ENCODE data around the gene LYPLA2. TPM values are rescaled to one million over a fixed set of nuclear protein-coding genes. Genes with fewer than 3 reads are reported as not detected.
A peak's percentile ranks its signal among the peaks of the same experiment; 100 is the strongest.

LYPLA2 gene
- total and polyA plus RNA-seq, 2 donors = 47.2 to 57.7 TPM

- DNase-seq (ENCODE audit: low read depth in 6 of 9, low spot score in 9 of 9) = no peak
- no peak overlapping the region for H3K4me3 ChIP-seq (ENCODE audit: low read length in 2 of 2)
- peak overlapping the region in 1 of 2 donors; percentile 3 for H3K27ac ChIP-seq (ENCODE audit: low read depth in 1 of 2, low read length in 1 of 2)
- WGBS = 89% methylated on average over 17 of the region's 17 CpGs
- no peaks in the 10 kb centered on the region for H3K9me3 ChIP-seq (ENCODE audit: control insufficient read depth in 2 of 2, insufficient read depth in 1 of 2, low read length in 1 of 2)
- H3K4me1 ChIP-seq (ENCODE audit: control insufficient read depth in 2 of 2, insufficient read depth in 2 of 2, low read length in 2 of 2) = peaks cover 14 to 34% of the 10 kb centered on the region in 2 donors
- peaks cover 42 to 50% of the 10 kb centered on the region in 2 donors for H3K36me3 ChIP-seq (ENCODE audit: control insufficient read depth in 2 of 2, insufficient read depth in 2 of 2, low read length in 1 of 2)
- H3K27me3 ChIP-seq (ENCODE audit: control insufficient read depth in 2 of 2, insufficient read depth in 1 of 2, low read length in 1 of 2) = no peaks in the 10 kb centered on the region
These were observed 5.7 kb downstream of the LYPLA2 start for GRCh38 chr1:23796466-23797271.

- Histone ChIP-seq H3K4me3 (ENCODE audit: low read length in 2 of 2) (no peak overlapping the region), H3K36me3 (ENCODE audit: control insufficient read depth in 2 of 2, insufficient read depth in 2 of 2, low read length in 1 of 2) (peaks cover 49 to 50% of the 10 kb centered on the region in 2 donors), H3K27ac (ENCODE audit: low read depth in 1 of 2, low read length in 1 of 2) (no peak overlapping the region), H3K9me3 (ENCODE audit: control insufficient read depth in 2 of 2, insufficient read depth in 1 of 2, low read length in 1 of 2) (no peaks in the 10 kb centered on the region), H3K4me1 (ENCODE audit: control insufficient read depth in 2 of 2, insufficient read depth in 2 of 2, low read length in 2 of 2) (peaks cover 8 to 35% of the 10 kb centered on the region in 2 donors), H3K27me3 (ENCODE audit: control insufficient read depth in 2 of 2, insufficient read depth in 1 of 2, low read length in 1 of 2) (no peaks in the 10 kb centered on the region)
- 95% methylated on average over 20 of the region's 20 CpGs for WGBS
- no peak for DNase-seq (ENCODE audit: low read depth in 6 of 9, low spot score in 9 of 9)
These were observed 6.8 kb downstream of the LYPLA2 start for GRCh38 chr1:23797478-23798448.

GRCh38 chr1:23798662-23799142, 7.8 kb downstream of the LYPLA2 start:
- 95% methylated on average over 12 of the region's 12 CpGs for WGBS
- Histone ChIP-seq H3K27ac (ENCODE audit: low read depth in 1 of 2, low read length in 1 of 2) (no peak overlapping the region), H3K36me3 (ENCODE audit: control insufficient read depth in 2 of 2, insufficient read depth in 2 of 2, low read length in 1 of 2) (peaks cover 45 to 46% of the 10 kb centered on the region in 2 donors), H3K9me3 (ENCODE audit: control insufficient read depth in 2 of 2, insufficient read depth in 1 of 2, low read length in 1 of 2) (no peaks in the 10 kb centered on the region), H3K27me3 (ENCODE audit: control insufficient read depth in 2 of 2, insufficient read depth in 1 of 2, low read length in 1 of 2) (no peaks in the 10 kb centered on the region), H3K4me1 (ENCODE audit: control insufficient read depth in 2 of 2, insufficient read depth in 2 of 2, low read length in 2 of 2) (peaks cover 8 to 26% of the 10 kb centered on the region in 2 donors), H3K4me3 (ENCODE audit: low read length in 2 of 2) (no peak overlapping the region)
- no peak for DNase-seq (ENCODE audit: low read depth in 6 of 9, low spot score in 9 of 9)

- no peaks in the 10 kb centered on the region for H3K27me3 ChIP-seq (ENCODE audit: control insufficient read depth in 2 of 2, insufficient read depth in 1 of 2, low read length in 1 of 2)
- H3K4me1 ChIP-seq (ENCODE audit: control insufficient read depth in 2 of 2, insufficient read depth in 2 of 2, low read length in 2 of 2) = peaks cover 8 to 29% of the 10 kb centered on the region in 2 donors
- no peaks in the 10 kb centered on the region for H3K9me3 ChIP-seq (ENCODE audit: control insufficient read depth in 2 of 2, insufficient read depth in 1 of 2, low read length in 1 of 2)
- H3K36me3 ChIP-seq (ENCODE audit: control insufficient read depth in 2 of 2, insufficient read depth in 2 of 2, low read length in 1 of 2) = peaks cover 45 to 46% of the 10 kb centered on the region in 2 donors
- 91% methylated on average over 7 of the region's 7 CpGs for WGBS
- DNase-seq (ENCODE audit: low read depth in 6 of 9, low spot score in 9 of 9) = no peak
- H3K4me3 ChIP-seq (ENCODE audit: low read length in 2 of 2) = no peak overlapping the region
- H3K27ac ChIP-seq (ENCODE audit: low read depth in 1 of 2, low read length in 1 of 2) = peak overlapping the region in 1 of 2 donors; percentile 70
These were observed 8.3 kb downstream of the LYPLA2 start for GRCh38 chr1:23799255-23799569.

- H3K27me3 ChIP-seq (ENCODE audit: control insufficient read depth in 2 of 2, insufficient read depth in 1 of 2, low read length in 1 of 2) = no peaks in the 10 kb centered on the region
- peaks cover 8 to 30% of the 10 kb centered on the region in 2 donors for H3K4me1 ChIP-seq (ENCODE audit: control insufficient read depth in 2 of 2, insufficient read depth in 2 of 2, low read length in 2 of 2)
- peak overlapping the region; percentile 64 to 74 for H3K27ac ChIP-seq (ENCODE audit: low read depth in 1 of 2, low read length in 1 of 2)
- WGBS = 5% methylated on average over 48 of the region's 48 CpGs
- H3K9me3 ChIP-seq (ENCODE audit: control insufficient read depth in 2 of 2, insufficient read depth in 1 of 2, low read length in 1 of 2) = no peaks in the 10 kb centered on the region
- peak overlapping the region; percentile 50 to 82 for H3K4me3 ChIP-seq (ENCODE audit: low read length in 2 of 2)
- DNase-seq (ENCODE audit: low read depth in 6 of 9, low spot score in 9 of 9) = no peak
- peaks cover 39 to 41% of the 10 kb centered on the region in 2 donors for H3K36me3 ChIP-seq (ENCODE audit: control insufficient read depth in 2 of 2, insufficient read depth in 2 of 2, low read length in 1 of 2)
These were observed 8.8 kb downstream of the LYPLA2 start for GRCh38 chr1:23799570-23800399.

- peaks cover 8 to 30% of the 10 kb centered on the region in 2 donors for H3K4me1 ChIP-seq (ENCODE audit: control insufficient read depth in 2 of 2, insufficient read depth in 2 of 2, low read length in 2 of 2)
- no peaks in the 10 kb centered on the region for H3K27me3 ChIP-seq (ENCODE audit: control insufficient read depth in 2 of 2, insufficient read depth in 1 of 2, low read length in 1 of 2)
- H3K9me3 ChIP-seq (ENCODE audit: control insufficient read depth in 2 of 2, insufficient read depth in 1 of 2, low read length in 1 of 2) = no peaks in the 10 kb centered on the region
- WGBS = under 1% methylated on average over 82 of the region's 82 CpGs
- H3K4me3 ChIP-seq (ENCODE audit: low read length in 2 of 2) = peak within 1 kb of the TSS; percentile 50 to 82
- peak within 1 kb of the TSS; percentile 75 to 80 for H3K27ac ChIP-seq (ENCODE audit: low read depth in 1 of 2, low read length in 1 of 2)
- DNase-seq (ENCODE audit: low read depth in 6 of 9, low spot score in 9 of 9) = peak; percentile 91 to 99 (median 97)
- peaks cover 34 to 40% of the 10 kb centered on the region in 2 donors for H3K36me3 ChIP-seq (ENCODE audit: control insufficient read depth in 2 of 2, insufficient read depth in 2 of 2, low read length in 1 of 2)
These were observed 9.7 kb downstream of the LYPLA2 start, which contains the start of gene GALE for GRCh38 chr1:23800400-23801337. Gene GALE, minus strand, starts transcription at chr1:23800754. Its CDS starts 1,747 bp downstream, at chr1:23799007.

- H3K36me3 ChIP-seq (ENCODE audit: control insufficient read depth in 2 of 2, insufficient read depth in 2 of 2, low read length in 1 of 2) = peaks cover 27 to 37% of the 10 kb centered on the region in 2 donors
- H3K9me3 ChIP-seq (ENCODE audit: control insufficient read depth in 2 of 2, insufficient read depth in 1 of 2, low read length in 1 of 2) = no peaks in the 10 kb centered on the region
- WGBS = 57% methylated on average over 19 of the region's 19 CpGs
- H3K27me3 ChIP-seq (ENCODE audit: control insufficient read depth in 2 of 2, insufficient read depth in 1 of 2, low read length in 1 of 2) = no peaks in the 10 kb centered on the region
- DNase-seq (ENCODE audit: low read depth in 6 of 9, low spot score in 9 of 9) = no peak
- H3K4me1 ChIP-seq (ENCODE audit: control insufficient read depth in 2 of 2, insufficient read depth in 2 of 2, low read length in 2 of 2) = peaks cover 8 to 30% of the 10 kb centered on the region in 2 donors
- peak overlapping the region; percentile 75 to 80 for H3K27ac ChIP-seq (ENCODE audit: low read depth in 1 of 2, low read length in 1 of 2)
- peak overlapping the region; percentile 50 to 82 for H3K4me3 ChIP-seq (ENCODE audit: low read length in 2 of 2)
These were observed 10.4 kb downstream of the LYPLA2 start for GRCh38 chr1:23801338-23801748.
